HepG2 (cell line): ENCODE measurements around the gene PYGB. TPM values are rescaled to one million over a fixed set of nuclear protein-coding genes. Genes with fewer than 3 reads are reported as not detected.

ENCODE experiments used
- ATAC-seq: fragments of 200-7000 bp; cut with Tn5 transposase; 3 replicates; pipeline ENCODE4 v1.9.1; 2020; ENCODE audit warnings: mild to moderate bottlenecking, moderate library complexity
- BruUV-seq: library from RNA; stranded (reverse); fragments of 400-500 nt; replicated peaks from 2 replicates; lab custom pipeline; 2021; lab: Mats Ljungman, UMichigan
- CTCF ChIA-PET: fragments of 300-600 bp; formaldehyde crosslinking; extraction: SDS; loops from one replicate; lab custom pipeline; 2021; ENCODE audit warnings: low total read pairs, inconsistent platforms, low intra/inter-chr PET ratio; lab: Yijun Ruan, JAX
- POLR2A ChIA-PET: fragments of 350-600 bp; sonication (Branson Sonifier 250); formaldehyde crosslinking; loops from one replicate; lab custom pipeline; 2020; ENCODE audit warnings: antibody characterized with exemption, inconsistent platforms; lab: Yijun Ruan, JAX
- DNase-seq: peaks from one replicate; pipeline ENCODE4 v3.0.0-alpha.2; 2015; ENCODE audit warnings: low spot score
- FAIRE-seq: peaks from 3 replicates; lab custom pipeline; 2011; peaks lifted over from hg19 to GRCh38; lab: Jason Lieb, UNC
- H2AFZ ChIP-seq: one replicate; pipeline ENCODE4 v1.6.1; 2011; ENCODE audit warnings: low read length, inconsistent platforms
- H3K27ac ChIP-seq: fragments of 300-600 bp; 3 replicates; pipeline ENCODE4 v1.8.0; 2011; ENCODE audit warnings: mixed run types, mild to moderate bottlenecking, mixed read lengths, low read length, inconsistent platforms; ENCODE audit not compliant: insufficient read depth; ENCODE audit errors: extremely low read length
- H3K27me3 ChIP-seq, 2 experiments: fragments of 200-600 bp in 1 of 2; 2 replicates in 1 of 2; 3 replicates in 1 of 2; pipeline versions ENCODE4 v1.6.0 to v1.8.0; 2011; ENCODE audit warnings: low read length in 2 of 2, mild to moderate bottlenecking in 2 of 2, moderate library complexity in 2 of 2, inconsistent platforms in 1 of 2; ENCODE audit not compliant: insufficient read depth in 2 of 2, control insufficient read depth in 1 of 2
- H3K36me3 ChIP-seq, 2 experiments: fragments of 200-600 bp in 1 of 2; replicated peaks in 1 of 2; 2 replicates in 1 of 2; 3 replicates in 1 of 2; pipeline versions ENCODE4 v1.5.1 to v1.8.0; 2011; ENCODE audit warnings: low read length in 2 of 2, inconsistent platforms in 1 of 2; ENCODE audit not compliant: insufficient read depth in 2 of 2, control insufficient read depth in 1 of 2
- H3K4me1 ChIP-seq: 2 replicates; pipeline ENCODE4 v1.5.1; 2012; ENCODE audit warnings: low read length, inconsistent platforms; ENCODE audit not compliant: insufficient read depth
- H3K4me2 ChIP-seq: 2 replicates; pipeline ENCODE4 v1.6.0; 2011; ENCODE audit warnings: low read depth, low read length, inconsistent platforms
- H3K4me3 ChIP-seq, 3 experiments: fragments of 200-600 bp in 1 of 3; sonication (generic), shearing (Covaris generic) in 1 of 3; replicated peaks in 1 of 3; 2 replicates each; pipeline ENCODE4 v1.5.1; 2011 to 2016; ENCODE audit warnings: low read length in 3 of 3, inconsistent platforms in 2 of 3, low read depth in 2 of 3, mild to moderate bottlenecking in 2 of 3, control low read depth in 1 of 3, mixed read lengths in 1 of 3; ENCODE audit not compliant: insufficient read depth in 1 of 3
- H3K79me2 ChIP-seq: one replicate; pipeline ENCODE4 v1.6.1; 2011; ENCODE audit warnings: low read length, inconsistent platforms; ENCODE audit not compliant: insufficient read depth
- H3K9ac ChIP-seq: 2 replicates; pipeline ENCODE4 v1.6.0; 2011; ENCODE audit warnings: mild to moderate bottlenecking, low read depth, low read length, inconsistent platforms; ENCODE audit not compliant: insufficient read depth
- H3K9me3 ChIP-seq: 2 replicates; pipeline ENCODE4 v1.5.1; 2012; ENCODE audit warnings: mild to moderate bottlenecking, low read length
- H4K20me1 ChIP-seq: 2 replicates; pipeline ENCODE4 v1.6.0; 2011; ENCODE audit warnings: inconsistent platforms, mild to moderate bottlenecking, low read length, moderate library complexity; ENCODE audit not compliant: insufficient read depth
- AGO2 ChIP-seq: fragments of 200-400 bp; formaldehyde crosslinking; optimal IDR thresholded peaks from 2 replicates; pipeline ENCODE3; 2017; ENCODE audit warnings: mild to moderate bottlenecking, low read depth, low read length, moderate library complexity
- GLI4 ChIP-seq: sonication (generic); formaldehyde crosslinking; IDR thresholded peaks from 2 replicates; pipeline ENCODE4 v1.5.1; 2020; ENCODE audit warnings: missing genetic modification reagents, mild to moderate bottlenecking, moderate library complexity, borderline replicate concordance
- IKZF4 ChIP-seq: sonication (generic); formaldehyde crosslinking; IDR thresholded peaks from 2 replicates; pipeline ENCODE4 v1.5.1; 2020; ENCODE audit warnings: borderline replicate concordance, mild to moderate bottlenecking, low read depth, missing genetic modification reagents; ENCODE audit errors: not compliant biosample characterization
- KDM1A ChIP-seq: IDR thresholded peaks from 2 replicates; pipeline ENCODE4 v1.6.1; 2016; ENCODE audit warnings: missing compliant biosample characterization
- MAZ ChIP-seq, 2 experiments: sonication (generic) in 1 of 2; formaldehyde crosslinking in 1 of 2; IDR thresholded peaks; 2 replicates each; pipeline versions ENCODE4 v1.5.0 to v1.6.1; 2012 to 2020; ENCODE audit warnings: low read depth in 2 of 2, mild to moderate bottlenecking in 2 of 2, borderline replicate concordance in 1 of 2, improper control_type of control experiment in 1 of 2, low read length in 1 of 2, missing genetic modification reagents in 1 of 2, moderate library complexity in 1 of 2
- RAD51 ChIP-seq: fragments of 450-650 bp; IDR thresholded peaks from 2 replicates; pipeline ENCODE4 v1.6.1; 2016; ENCODE audit warnings: borderline replicate concordance
- RFXANK ChIP-seq: IDR thresholded peaks from 2 replicates; pipeline ENCODE4 v1.6.1; 2016
- SCMH1 ChIP-seq: sonication (generic); formaldehyde crosslinking; IDR thresholded peaks from 2 replicates; pipeline ENCODE4 v1.9.0; 2021; ENCODE audit warnings: missing genetic modification reagents, mild to moderate bottlenecking, borderline replicate concordance
- ZNF274 ChIP-seq: sonication (generic); formaldehyde crosslinking; IDR thresholded peaks from 2 replicates; pipeline ENCODE4 v1.5.1; 2020; ENCODE audit warnings: mild to moderate bottlenecking, missing genetic modification reagents
- ZNF496 ChIP-seq: sonication (generic); formaldehyde crosslinking; IDR thresholded peaks from 2 replicates; pipeline ENCODE4 v1.8.1; 2023; ENCODE audit warnings: mild to moderate bottlenecking, moderate library complexity, missing genetic modification reagents; ENCODE audit not compliant: insufficient replicate concordance
- WGBS: methylation state at CpG from one replicate; pipeline ENCODE4 v1.1.6; 2017; ENCODE audit warnings: low lambda C conversion rate; 5-methylcytosine and 5-hydroxymethylcytosine counted together
- in situ Hi-C: cut with HindIII; loops from 2 replicates; pipeline ENCODE4 v1.10.0; 2017; ENCODE audit warnings: low pct_unique_long_range_greater_than_20kb; ENCODE audit not compliant: extremely low pct_ligation_motif_present
- intact Hi-C: fragments of 100-400 bp; cut with micrococcal nuclease; formaldehyde crosslinking; loops from one replicate; pipeline ENCODE4 v1.10.0; 2022; ENCODE audit not compliant: unreplicated experiment
- polyA plus RNA-seq, 8 experiments: library from polyadenylated mRNA; depleted of rRNA in 3 of 8; stranded (reverse) in 7 of 8; unstranded in 1 of 8; fragments of >200 nt; fragmentation: Illumina TruSeq in 4 of 8; extraction: Trizol in 4 of 8; gene quantifications; 2 replicates each; pipeline versions ENCODE4 v1.2.1 to v1.2.3, GENCODE V29; 2011 to 2016; ENCODE audit warnings: low read depth in 4 of 8, missing spikeins in 1 of 8, mixed read lengths in 1 of 8; ENCODE audit not compliant: insufficient read depth in 1 of 8
- total RNA-seq, 5 experiments: library from RNA; depleted of rRNA; stranded (reverse); fragments of >200 nt; fragmentation: Illumina TruSeq; extraction: Trizol; gene quantifications; 2 replicates each; pipeline ENCODE4 v1.2.3, GENCODE V29; 2016; ENCODE audit warnings: low read depth in 1 of 5
- TF ChIP-seq, protein P1 (sequence below): sonication (generic); formaldehyde crosslinking; IDR thresholded peaks from 2 replicates; pipeline ENCODE4 v1.8.0; 2022; ENCODE audit warnings: missing genetic modification reagents, mild to moderate bottlenecking, moderate library complexity, borderline replicate concordance

PYGB gene
- total and polyA plus RNA-seq, 2 of the 13 experiments (the other 11 are each of a cell fraction or from before 2014, with no cell fraction given): 24.2 to 86.3 TPM

DNA sequence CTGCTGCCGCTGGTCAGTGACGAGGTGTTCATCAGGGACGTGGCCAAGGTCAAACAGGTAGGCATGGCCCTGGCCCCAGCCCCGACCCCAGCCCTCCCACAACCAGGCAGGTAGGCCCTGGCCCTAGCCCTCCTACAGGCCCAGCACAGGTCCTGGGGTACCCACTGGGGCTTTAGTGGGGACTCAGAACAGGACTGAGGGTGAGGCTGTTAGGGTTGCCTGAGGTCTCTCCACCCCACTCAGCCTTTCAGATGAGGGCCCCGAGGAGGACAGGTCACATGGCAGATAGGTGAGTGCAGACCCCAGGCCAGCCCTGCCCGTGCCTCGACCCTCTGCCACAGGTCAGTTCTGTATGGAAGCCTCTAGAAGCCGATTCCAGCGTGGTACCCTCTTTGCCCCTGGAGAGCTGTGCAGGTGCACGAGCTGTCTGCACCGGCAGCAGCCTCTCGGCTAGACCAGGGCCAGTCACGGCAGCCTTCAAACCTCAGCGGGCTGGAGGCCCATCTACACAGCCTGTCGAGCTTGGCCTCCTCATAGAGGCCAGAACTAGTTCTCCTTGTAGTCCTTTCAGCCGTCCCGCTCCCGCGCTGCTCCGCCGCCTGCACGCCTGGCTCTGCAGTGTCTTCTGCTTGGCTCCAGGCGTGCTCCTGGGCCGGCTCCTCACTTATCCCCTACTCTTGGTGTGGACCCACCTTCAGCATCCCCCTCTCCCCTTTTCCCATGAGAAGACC, 35.5 kb downstream of the PYGB start:
- H3K27me3 ChIP-seq: no peaks in the 10 kb centered on the region
- FAIRE-seq (no peak), ATAC-seq (peak; percentile 3; the same call in 2 of the 3 replicates), DNase-seq (no peak)
- H4K20me1 ChIP-seq: no peaks in the 10 kb centered on the region
- BruUV-seq: no TSS peak
- no peaks in the 10 kb centered on the region for H3K9me3 ChIP-seq
- no peak overlapping the region for H3K9ac ChIP-seq
- POLR2A ChIA-PET: no interaction called here
- H3K79me2 ChIP-seq: no peaks in the 10 kb centered on the region
- WGBS: 95% methylated on average over 24 of the region's 24 CpGs
- H2AFZ ChIP-seq: no peak overlapping the region
- no peaks in the 10 kb centered on the region for H3K4me1 ChIP-seq
- no peak overlapping the region for H3K4me2 ChIP-seq
- no peak overlapping the region for H3K27ac ChIP-seq
- in situ Hi-C loops: no loop called here
- CTCF ChIA-PET: no interaction called here
- TF ChIP-seq SCMH1 (CRISPR knock-in tag) (no peak), ZNF274 (CRISPR knock-in tag) (peak; percentile 3; the same call in 1 of the 2 replicates), KDM1A (CRISPR knock-in tag) (no peak), RAD51 (no peak), IKZF4 (CRISPR knock-in tag) (no peak), AGO2 (peak; percentile 17), MAZ (IDR thresholded peaks at IDR 0.05; ENCODE audit: borderline replicate concordance, low read depth, low read length) (no peak), MAZ (CRISPR knock-in tag; IDR thresholded peaks at IDR 0.05; ENCODE audit: low read depth) (no peak), GLI4 (CRISPR knock-in tag) (no peak), RFXANK (no peak), ZNF496 (CRISPR knock-in tag) (no peak)
- TF ChIP-seq, protein P1, sequence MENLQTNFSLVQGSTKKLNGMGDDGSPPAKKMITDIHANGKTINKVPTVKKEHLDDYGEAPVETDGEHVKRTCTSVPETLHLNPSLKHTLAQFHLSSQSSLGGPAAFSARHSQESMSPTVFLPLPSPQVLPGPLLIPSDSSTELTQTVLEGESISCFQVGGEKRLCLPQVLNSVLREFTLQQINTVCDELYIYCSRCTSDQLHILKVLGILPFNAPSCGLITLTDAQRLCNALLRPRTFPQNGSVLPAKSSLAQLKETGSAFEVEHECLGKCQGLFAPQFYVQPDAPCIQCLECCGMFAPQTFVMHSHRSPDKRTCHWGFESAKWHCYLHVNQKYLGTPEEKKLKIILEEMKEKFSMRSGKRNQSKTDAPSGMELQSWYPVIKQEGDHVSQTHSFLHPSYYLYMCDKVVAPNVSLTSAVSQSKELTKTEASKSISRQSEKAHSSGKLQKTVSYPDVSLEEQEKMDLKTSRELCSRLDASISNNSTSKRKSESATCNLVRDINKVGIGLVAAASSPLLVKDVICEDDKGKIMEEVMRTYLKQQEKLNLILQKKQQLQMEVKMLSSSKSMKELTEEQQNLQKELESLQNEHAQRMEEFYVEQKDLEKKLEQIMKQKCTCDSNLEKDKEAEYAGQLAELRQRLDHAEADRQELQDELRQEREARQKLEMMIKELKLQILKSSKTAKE: 0 out of 2 replicates have a peak, but pooled peaks have one; percentile 3
- H3K4me3 ChIP-seq: no peak overlapping the region
- H3K36me3 ChIP-seq: peaks cover 58 to 94% of the 10 kb centered on the region in 2 experiments
- intact Hi-C loops: no loop called here
